GM18499 (cell line): Measurements from ENCODE around the gene GNLY.

Source experiments
- ATAC-seq: cut with Tn5 transposase; IDR thresholded peaks from one replicate; pipeline ENCODE4 v1.9.1; 2021; ENCODE audit warnings: moderate number of reproducible peaks; ENCODE audit not compliant: insufficient read depth, unreplicated experiment

GNLY gene

DNA sequence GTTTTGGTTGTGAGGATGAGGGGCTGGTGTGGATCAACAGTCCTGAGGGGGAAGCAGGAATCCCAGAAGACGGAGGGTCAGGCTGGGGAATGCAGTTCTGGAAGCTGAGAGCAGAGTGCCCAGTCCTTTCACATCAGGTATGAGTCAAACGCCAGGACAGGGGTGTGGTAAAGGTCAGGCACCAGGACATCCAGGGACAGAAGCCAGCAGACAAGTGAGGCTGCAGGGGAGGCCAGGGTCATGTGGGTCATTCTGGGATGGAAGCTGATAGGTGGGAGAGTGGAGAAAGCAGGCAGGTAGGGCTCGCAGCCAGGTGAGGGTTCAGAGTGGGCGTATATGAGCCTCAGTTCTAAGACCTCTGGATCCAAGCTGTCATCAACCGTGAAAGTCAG is 12.8 kb upstream of the GNLY start:
- ATAC-seq, result no peak

DNA sequence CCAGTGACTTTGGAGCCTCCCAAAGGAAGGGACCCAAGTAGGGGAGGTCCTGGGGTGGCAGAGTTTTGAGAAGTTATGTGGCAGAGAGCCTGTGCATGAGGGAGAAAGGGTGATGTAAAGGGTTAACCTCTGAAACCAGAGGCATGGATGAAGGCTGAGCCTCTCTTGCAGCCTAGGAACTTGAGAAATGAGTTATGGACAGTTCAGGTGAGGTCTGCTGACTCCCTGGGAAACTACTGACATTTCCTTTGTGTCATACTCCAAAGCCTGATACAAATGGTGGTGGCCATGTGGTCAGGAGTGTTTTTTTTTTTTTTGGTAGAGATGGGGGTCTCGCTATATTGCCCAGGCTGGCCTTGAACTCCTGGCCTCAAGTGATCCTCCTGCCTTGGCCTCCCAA is 12.4 kb upstream of the GNLY start:
- no peak for ATAC-seq

DNA sequence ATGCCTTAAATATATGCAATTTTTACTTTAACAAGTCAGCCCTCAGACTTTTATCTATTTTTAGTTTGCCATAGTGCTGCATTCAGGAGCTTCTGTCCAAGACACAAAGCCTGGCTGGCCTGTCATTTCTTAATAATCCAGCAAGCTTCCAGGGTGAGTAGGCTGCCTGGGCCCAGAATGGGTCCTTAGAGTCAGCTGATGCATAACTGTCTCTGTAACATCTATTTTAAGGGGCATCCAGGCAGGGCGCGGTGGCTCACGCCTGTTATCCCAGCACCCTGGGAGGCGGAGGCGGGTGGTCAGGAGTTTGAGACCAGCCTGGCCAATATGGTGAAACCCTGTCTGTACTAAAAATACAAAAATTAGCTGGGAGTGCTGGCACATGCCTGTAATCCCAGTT is 11.8 kb upstream of the GNLY start:
- no peak for ATAC-seq

DNA sequence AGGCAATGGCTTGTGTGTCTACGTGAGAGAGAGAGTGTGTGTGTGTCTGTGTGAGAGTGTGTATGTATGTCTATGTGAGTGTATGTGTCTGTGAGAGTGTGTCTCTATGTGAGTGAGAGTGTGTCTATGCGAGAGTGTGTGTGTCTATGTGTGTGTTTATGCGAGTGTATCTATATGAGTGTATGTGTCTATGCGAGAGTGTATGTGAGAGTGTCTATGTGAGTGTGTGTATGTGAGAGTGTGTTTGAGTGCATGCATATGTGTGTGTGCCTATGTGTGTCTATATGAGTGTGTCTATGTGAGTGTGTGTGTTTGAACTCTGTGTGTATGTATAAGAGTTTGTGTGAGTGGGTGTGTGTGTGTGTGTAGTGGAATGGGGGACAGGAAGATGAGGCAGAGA is 9.8 kb upstream of the GNLY start:
- ATAC-seq, result no peak

DNA sequence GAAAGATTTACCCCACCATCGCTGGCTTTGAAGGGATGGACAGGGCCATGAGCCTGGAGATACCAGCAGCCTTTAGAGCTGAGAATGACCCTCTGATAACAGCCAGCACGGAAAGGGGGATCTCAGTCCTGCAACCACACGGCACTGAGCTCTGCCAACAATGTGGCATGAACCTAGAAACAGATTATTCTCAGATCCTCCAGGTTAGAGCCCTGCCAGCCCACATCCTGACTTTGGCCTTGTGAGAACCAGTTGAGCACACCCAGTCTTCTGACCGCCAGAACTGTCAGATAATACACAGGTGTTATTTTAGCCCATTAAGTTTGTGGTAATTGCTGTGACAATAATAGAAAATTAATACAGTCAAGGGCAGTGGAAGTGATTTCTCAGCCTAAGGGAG is 9.4 kb upstream of the GNLY start:
- no peak for ATAC-seq

DNA sequence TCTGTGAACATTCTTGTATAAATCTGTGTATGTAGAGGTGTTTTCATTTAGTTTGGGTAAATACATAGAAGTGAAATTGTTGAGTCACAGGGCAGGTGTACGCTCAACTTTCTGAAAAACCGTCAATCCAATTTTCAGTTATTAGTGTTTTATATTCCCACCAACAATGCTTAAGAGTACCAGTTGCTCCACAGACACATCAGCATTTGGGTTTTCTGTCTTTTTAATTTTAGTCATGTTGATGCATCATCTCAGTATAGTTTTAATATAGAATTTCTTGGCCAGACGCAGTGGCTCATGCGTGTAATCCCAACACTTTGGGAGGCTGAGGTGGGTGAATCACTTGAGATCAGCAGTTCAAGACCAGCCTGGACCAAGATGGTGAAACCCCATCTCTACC is 3.2 kb upstream of the GNLY start:
- ATAC-seq, result no peak

DNA sequence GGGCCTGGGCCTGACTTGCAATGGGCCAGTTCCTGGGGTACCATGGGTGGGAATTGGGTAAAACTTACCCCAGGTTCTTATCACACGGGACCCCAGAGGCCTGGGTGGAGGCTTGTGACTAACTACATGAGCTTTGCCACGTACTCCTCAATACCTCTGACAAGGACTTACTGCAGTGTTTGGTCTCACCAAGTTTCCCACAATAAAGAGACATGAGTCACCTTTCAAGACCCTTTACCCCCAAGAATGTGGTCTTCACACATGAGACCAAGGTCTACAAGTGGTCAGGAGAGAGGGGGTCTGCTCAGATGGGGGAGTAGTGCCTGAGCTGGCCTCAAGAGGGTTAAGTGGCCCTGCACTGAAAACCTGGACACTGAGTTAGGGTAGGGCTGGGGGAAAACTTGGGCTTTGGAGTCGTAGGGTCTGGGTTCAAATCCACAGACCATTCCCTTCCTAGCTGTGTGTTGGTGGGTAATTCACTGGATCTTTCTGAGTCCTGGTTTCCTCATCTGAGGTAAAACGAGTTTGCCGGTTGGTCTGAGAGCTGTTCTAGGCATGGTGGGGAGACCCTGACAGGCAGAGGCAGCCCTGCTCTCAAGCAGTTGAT is 2.0 kb upstream of the GNLY start:
- ATAC-seq, result no peak

DNA sequence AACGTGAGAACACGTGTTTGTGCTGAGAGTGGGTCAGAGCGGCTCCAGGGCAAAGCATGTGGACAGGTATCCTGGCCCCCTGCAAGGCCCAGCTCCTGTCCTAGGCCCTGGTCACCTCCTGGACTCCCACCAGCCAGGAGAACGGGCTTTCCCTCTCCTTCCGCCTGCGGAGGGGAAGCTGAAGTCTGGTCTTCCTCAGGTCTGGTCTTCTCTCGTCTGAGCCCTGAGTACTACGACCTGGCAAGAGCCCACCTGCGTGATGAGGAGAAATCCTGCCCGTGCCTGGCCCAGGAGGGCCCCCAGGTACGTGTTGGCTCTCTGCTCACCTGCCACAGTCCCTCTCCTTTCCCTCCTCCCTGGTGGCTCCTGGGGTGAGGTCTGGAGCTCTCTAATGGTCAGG is 963 bp downstream of the GNLY start:
- no peak for ATAC-seq

DNA sequence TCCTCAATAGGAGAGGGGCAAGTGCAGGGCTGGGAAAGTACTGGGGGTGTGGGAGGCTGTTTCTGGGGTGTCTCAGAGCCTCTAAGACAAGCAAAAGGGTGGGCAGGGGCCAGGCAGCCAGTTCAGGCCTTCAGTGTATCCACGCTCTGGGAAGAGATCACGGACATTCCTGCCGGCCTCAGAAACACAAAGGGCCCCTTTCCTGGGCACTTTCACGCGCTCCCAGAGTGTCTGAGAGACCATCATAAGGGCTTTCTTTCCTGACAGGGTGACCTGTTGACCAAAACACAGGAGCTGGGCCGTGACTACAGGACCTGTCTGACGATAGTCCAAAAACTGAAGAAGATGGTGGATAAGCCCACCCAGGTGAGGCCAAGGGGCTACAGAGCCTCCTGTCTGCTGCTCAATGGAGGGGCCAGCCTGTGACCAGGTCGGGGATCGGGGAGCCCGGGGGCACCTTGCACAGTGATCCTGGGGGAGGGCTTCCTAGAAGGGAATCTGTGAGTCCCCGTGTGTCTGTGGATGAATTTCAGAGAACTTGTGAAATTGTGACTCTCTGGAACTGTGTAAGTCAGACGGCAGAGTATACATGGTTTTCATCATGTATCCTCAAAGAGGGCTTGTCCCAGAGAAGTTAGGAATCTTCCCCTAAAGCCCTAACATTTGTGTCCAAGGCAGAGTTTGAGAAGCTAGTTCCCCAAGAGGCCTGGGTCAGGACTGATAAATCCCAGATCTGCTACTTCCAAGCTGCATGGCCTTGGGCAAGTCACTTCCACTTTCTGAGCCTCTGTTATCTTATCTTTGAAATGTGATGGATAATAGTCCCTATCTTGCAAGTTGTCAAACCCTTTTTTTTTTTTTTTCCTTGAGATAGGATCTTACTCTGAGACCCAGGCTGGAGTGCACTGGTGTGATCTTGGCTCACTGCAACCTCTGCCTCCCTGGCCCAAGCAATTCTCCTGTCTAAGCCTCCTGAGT is 1.8 kb downstream of the GNLY start:
- ATAC-seq, result no peak

DNA sequence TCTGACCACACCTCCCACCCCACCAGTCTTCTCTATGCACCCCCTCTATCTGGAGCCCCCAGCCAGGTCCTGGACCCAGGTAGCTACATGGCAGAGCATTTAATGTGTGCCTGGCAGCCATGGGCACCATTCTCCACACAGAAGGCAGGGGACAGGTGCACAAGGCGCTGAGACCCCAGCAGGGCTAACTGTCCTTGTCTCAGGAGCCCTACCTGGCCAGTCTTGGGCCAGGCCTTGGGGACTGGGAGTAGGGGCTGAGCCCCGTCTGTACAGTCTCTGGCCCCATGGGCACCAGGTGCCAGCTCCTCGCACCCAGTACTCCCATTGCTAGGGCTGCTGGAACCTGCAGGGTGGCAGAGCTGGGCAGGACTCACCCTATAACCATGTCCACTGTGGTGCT is 2.9 kb downstream of the GNLY start:
- ATAC-seq, result no peak

DNA sequence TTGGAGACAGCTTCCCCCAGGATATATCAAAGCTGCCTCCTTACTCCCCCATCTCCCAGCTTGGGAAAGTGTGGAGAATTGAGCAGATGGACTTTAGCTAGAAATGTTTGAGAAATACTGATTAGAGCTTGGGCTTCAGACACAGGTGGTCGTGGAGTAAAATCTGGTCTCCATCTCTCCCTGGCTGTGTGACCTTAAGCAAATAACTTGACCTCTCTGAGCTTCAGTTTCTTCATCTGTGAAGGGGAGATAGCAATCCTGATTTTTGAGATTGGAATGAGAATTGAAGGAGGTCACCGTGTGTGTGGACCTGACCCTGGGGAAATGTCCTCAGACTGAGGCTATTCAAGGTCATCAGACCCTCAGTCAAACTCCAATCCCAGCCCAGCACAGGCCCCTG is 3.6 kb downstream of the GNLY start:
- ATAC-seq, result no peak

DNA sequence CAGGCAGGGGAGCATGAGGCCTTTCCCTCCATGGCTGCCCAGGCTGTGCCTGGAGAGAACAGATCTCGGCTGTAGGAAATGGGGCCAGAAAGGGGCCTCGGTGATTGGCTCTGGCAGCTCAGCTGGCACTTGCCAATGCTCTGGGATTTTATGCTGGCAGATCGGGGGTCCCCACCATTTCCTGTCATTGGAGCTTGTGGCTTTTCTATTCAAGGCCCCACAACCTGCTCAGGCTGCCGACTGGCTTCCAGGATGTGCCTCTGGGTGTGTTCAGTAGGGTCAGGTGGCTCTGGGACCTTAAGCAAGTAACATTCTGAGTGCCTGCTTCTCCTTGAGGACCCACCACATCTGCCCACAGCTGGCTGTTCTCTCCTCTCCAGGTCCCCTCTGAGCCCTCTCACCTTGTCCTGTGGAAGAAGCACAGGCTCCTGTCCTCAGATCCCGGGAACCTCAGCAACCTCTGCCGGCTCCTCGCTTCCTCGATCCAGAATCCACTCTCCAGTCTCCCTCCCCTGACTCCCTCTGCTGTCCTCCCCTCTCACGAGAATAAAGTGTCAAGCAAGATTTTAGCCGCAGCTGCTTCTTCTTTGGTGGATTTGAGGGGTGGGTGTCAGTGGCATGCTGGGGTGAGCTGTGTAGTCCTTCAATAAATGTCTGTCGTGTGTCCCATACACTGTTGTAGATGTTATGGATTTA is 4.2 kb downstream of the GNLY start:
- ATAC-seq, result no peak

DNA sequence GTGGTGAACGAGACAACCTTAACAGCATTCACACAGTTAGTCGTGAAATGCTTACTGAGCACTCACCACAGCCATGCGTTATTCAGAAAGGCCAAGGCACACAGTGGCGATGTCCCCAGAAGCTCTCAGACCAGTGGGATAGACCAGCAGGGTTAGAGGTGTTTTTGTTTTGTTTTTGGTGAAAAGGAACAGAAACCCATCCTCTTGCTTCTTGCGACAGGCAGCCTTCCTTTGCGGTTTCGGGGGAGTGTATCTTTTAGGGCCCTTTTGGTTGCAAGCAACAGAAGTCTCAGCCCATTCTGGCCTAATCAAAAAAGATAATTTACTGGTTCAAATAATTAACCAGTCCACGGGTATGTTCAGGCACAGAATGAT is 4.7 kb downstream of the GNLY start:
- no peak for ATAC-seq

DNA sequence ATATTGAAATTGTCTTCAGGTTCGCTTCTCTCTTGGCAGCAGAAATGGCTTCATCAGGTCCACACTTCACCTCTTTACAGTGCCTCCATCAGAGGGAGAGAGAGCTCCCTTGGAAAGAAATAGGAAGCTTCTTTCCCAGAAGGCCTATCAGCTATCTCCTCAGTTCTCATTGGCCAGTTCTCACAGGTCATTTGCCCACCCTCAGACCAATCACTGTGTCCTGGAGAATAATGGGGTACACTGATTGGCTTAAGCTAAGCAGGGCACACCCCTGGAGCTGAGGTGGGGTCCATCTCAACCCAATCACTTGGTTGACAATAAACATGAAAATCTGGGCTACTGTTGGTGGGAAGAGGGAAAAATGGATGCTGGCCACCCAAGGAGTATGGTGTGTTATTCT is 5.2 kb downstream of the GNLY start:
- ATAC-seq, result no peak

DNA sequence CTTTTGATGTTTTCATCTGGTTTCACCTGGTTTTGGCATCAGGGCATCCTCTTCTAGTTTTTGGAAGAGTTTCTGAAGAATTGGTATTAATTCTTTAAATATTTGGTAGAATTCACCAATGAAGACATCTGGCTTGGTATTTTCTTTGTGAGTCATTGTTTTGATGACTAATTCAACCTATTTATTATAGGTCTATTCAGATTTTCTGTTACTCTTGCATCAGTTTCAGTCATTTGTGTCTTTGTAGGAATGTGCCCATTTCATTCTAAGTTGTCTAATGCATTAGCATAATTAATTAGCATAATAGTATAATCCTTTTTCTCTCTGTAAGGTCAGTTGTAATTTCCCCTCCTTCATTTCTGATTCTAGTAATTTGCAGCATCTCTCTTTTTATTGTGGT is 8.0 kb downstream of the GNLY start:
- no peak for ATAC-seq

DNA sequence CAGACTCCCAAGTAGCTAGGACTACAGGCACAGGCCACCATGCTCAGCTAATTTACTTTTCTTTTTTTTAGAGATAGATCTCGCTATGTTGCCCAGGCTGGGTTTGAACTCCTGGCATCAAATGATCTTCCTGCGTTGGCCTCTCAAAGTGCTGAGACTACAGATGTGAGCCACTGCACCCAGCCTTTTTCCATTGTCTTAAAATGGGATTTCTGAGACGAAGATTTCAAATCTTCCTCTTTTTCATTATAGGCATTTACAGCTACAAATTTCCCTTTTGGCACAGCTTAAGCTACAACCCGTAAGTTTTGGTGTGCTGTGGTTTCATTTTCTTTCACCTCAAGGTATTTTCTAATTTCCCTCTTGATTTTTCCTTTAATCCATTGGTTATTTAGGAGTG is 8.6 kb downstream of the GNLY start:
- ATAC-seq, result no peak

DNA sequence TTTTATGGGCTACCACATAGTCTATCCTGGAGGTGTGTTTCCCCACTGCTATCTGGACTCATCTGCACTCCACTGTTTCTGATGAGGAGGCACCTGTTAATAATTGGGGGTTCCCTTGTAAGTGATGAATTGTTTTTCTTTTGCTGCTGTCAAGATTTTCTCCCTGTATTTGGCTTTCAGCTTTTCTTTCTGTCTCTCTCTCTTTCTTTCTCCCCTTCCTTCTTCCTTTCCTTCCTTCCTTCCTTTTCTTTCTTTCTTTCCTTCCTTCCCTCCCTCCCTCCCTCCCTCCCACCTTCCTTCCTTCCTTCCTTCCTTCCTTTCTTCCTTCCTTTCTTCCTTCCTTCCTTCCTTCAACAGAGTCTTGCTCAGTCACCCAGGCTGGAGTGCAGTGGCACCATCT is 9.2 kb downstream of the GNLY start:
- no peak for ATAC-seq

DNA sequence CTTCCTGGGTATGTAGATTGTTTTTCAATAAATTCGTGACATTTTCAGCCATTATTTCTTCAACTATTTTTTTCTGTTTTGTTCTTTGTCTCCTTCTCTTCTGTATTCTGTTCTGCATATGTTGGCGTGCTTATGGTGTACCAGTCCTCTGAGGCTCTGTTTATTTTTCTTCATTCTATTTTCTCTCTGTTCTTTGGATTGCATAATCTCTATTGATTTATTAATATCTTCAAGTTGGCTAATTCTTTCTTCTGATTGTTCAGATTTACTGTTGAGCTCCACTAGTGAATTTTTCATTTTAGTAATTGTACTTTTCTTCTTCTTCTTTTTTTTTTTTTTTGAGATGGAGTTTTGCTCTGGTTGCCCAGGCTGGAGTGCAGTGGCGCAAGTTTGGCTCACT is 9.9 kb downstream of the GNLY start:
- ATAC-seq, result no peak

DNA sequence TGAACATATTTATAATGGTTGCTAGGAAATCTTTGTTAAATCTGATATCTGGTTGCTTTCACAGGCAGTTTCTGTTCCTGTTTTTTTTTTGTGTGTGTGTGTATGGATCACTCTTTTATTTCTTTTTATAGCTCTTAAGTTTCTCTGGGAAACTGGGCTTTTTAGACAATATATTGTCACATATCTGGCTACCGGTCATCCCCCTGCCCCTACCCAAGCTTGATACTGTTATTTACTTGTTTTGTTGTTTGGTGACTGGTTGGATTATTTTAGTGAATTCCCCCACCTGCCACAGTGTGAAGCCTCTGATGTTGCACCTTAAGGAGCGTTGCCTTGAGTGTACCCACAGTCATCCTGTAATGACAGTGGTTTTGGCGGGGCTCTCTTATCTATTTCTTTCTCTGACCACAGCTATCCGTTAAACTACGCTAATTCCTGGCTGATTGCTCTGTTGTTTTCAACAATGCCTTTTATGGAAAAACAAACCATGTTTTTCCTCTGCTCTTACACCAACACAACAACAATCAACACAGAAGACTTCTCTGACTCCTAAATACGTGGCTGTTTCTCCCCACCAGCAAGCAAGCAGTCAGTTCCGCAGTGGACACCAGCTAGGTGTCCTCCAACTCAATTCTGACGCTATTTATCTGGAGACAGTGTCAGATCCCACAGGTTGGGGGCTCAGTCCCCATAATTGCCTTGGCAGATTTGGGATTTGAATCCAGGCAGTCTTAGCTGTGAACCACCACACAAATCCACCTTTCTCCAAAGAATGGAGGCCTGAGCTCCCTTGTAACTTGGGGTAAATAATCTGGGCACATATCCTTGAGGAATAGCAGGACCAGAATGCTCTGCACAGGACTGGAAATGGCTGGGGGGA is 10.9 kb downstream of the GNLY start:
- no peak for ATAC-seq

DNA sequence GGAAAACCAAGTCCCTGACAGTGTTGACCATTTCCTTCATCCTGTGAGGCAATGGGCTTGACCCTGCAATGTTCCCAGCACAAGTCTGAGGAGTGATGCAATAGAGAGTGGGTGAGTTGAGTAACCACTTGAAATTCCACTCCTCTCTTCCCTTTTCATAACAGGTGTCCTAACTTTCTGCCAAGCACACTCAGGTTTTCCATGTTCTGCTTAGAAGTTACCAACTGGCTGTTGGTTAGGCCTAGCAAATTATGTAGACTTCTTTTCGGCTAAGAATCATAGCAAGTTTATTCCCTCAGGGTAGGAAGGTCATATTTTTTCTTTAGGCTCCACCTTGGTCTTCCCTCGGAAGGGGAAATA is 11.5 kb downstream of the GNLY start:
- no peak for ATAC-seq

DNA sequence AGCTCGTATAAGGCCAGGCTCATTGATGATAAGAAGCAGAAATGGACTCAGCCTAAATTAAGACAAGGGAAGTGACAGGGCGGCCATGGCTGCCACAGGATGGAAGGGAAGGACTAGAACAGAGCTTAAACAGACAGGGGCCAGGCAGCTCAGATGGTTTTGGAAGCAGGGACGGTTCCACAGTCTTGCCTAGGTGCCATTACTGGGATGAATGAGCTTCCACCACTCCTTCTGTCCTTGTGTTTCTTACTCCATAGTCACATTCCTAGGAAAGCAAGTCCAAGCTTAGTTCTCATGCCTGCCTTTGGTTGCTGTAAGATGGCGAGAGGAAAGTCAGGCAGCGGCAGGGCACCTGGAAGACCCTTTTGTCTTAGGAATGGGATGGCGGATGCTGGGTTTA is 11.9 kb downstream of the GNLY start:
- ATAC-seq, result no peak
